ENCODE measurements around the gene CYTH4. TPM values are rescaled to one million over a fixed set of nuclear protein-coding genes. Genes with fewer than 3 reads are reported as not detected.

CYTH4 gene
- total RNA-seq, 1 experiment from 2014 or later: not detected

GRCh38 chr22:37324340-37325038 lies 42.2 kb downstream of the CYTH4 start:
- no peaks in the 10 kb centered on the region for H3K27me3 ChIP-seq (ENCODE audit: insufficient read depth, low read depth)
- H3K9me2 ChIP-seq (ENCODE audit: insufficient read depth): no peaks in the 10 kb centered on the region
- H3K79me2 ChIP-seq (ENCODE audit: low read depth): no peaks in the 10 kb centered on the region
- ChIA-PET POLR2A (ENCODE audit: unreplicated experiment) (interaction anchor here (0.6 kb wide), 1 partner anchor 306 kb away, joined by 3 read pairs; no protein-coding TSS in a partner anchor), CTCF (interaction anchor here (0.6 to 0.9 kb wide), 2 partner anchors 12 to 104 kb away, joined by 3 to 4 read pairs; no protein-coding TSS in a partner anchor)
- no peaks in the 10 kb centered on the region for H3K36me3 ChIP-seq (ENCODE audit: low read depth)
- H3K27ac ChIP-seq: peak overlapping the region; percentile 92
- BruUV-seq (replicated peaks): no TSS peak
- intact Hi-C loops (cut with micrococcal nuclease; ENCODE audit: unreplicated experiment): no loop called here
- no peak for DNase-seq
- peak overlapping the region; percentile 4; the same call in 1 of the 2 replicates for H3K4me3 ChIP-seq
- H2AFZ ChIP-seq: no peak overlapping the region
- peaks cover 93% of the 10 kb centered on the region for H3K4me1 ChIP-seq (replicated peaks; ENCODE audit: insufficient read depth)
- TF ChIP-seq, protein P1, sequence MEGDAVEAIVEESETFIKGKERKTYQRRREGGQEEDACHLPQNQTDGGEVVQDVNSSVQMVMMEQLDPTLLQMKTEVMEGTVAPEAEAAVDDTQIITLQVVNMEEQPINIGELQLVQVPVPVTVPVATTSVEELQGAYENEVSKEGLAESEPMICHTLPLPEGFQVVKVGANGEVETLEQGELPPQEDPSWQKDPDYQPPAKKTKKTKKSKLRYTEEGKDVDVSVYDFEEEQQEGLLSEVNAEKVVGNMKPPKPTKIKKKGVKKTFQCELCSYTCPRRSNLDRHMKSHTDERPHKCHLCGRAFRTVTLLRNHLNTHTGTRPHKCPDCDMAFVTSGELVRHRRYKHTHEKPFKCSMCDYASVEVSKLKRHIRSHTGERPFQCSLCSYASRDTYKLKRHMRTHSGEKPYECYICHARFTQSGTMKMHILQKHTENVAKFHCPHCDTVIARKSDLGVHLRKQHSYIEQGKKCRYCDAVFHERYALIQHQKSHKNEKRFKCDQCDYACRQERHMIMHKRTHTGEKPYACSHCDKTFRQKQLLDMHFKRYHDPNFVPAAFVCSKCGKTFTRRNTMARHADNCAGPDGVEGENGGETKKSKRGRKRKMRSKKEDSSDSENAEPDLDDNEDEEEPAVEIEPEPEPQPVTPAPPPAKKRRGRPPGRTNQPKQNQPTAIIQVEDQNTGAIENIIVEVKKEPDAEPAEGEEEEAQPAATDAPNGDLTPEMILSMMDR (conservative IDR thresholded peaks at IDR 0.05): no peak
- TF ChIP-seq EZH2 (IDR thresholded peaks at IDR 0.05; ENCODE audit: low read depth): no peak
- peak overlapping the region; percentile 74 for H3K4me2 ChIP-seq
- no peaks in the 10 kb centered on the region for H3K9me3 ChIP-seq (ENCODE audit: insufficient read depth, low read depth)
- H3F3A ChIP-seq (ENCODE audit: insufficient read depth, low read depth): peaks cover 75% of the 10 kb centered on the region
- no peaks in the 10 kb centered on the region for H4K20me1 ChIP-seq (ENCODE audit: insufficient read depth)

DNA sequence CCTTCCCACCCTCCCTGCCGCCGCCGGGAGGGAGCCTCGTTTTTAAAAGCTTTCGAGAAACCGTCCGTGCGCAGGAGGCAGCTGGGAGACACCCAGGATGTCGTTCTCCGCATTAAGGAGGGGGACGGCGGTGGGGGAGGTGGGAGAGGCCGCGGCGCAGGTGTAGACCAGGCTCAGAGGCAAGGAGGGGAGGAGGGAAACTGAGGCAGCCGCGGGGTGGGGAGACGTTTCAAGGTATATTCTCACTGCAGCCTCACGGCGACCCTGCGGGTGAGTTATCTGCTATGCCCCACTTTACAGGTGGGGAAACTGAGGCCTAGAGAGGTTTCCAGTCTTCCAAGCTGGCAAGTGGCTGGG lies 42.7 kb downstream of the CYTH4 start:
- H3K79me2 ChIP-seq (ENCODE audit: low read depth): no peaks in the 10 kb centered on the region
- H3K36me3 ChIP-seq (ENCODE audit: low read depth): no peaks in the 10 kb centered on the region
- no TSS peak for BruUV-seq (replicated peaks)
- ChIA-PET CTCF (no interaction called here), POLR2A (ENCODE audit: unreplicated experiment) (no interaction called here)
- no peak overlapping the region for H3K4me3 ChIP-seq
- H3F3A ChIP-seq (ENCODE audit: insufficient read depth, low read depth): peaks cover 81% of the 10 kb centered on the region
- H3K4me1 ChIP-seq (replicated peaks; ENCODE audit: insufficient read depth): peaks cover 97% of the 10 kb centered on the region
- H3K27me3 ChIP-seq (ENCODE audit: insufficient read depth, low read depth): no peaks in the 10 kb centered on the region
- no peaks in the 10 kb centered on the region for H4K20me1 ChIP-seq (ENCODE audit: insufficient read depth)
- no peaks in the 10 kb centered on the region for H3K9me3 ChIP-seq (ENCODE audit: insufficient read depth, low read depth)
- no peak overlapping the region for H2AFZ ChIP-seq
- 0 out of 2 replicates have a peak overlapping the region, but pooled peaks have one; percentile 18 for H3K27ac ChIP-seq
- DNase-seq: no peak
- H3K4me2 ChIP-seq: no peak overlapping the region
- H3K9me2 ChIP-seq (ENCODE audit: insufficient read depth): no peaks in the 10 kb centered on the region
- intact Hi-C loops (cut with micrococcal nuclease; ENCODE audit: unreplicated experiment): no loop called here
- TF ChIP-seq, protein P1 (conservative IDR thresholded peaks at IDR 0.05): no peak
- TF ChIP-seq EZH2 (IDR thresholded peaks at IDR 0.05; ENCODE audit: low read depth): no peak

- intact Hi-C loops (cut with micrococcal nuclease; ENCODE audit: unreplicated experiment): no loop called here
- POLR2A ChIA-PET (ENCODE audit: unreplicated experiment): interaction anchor here (0.6 to 0.7 kb wide), 2 partner anchors 25 to 115 kb away, joined by 4 to 31 read pairs; no protein-coding TSS in a partner anchor
Observed at GRCh38 chr22:37326726-37327125, 44.4 kb downstream of the CYTH4 start.

More at GRCh38 chr22:37326726-37327125, 44.4 kb downstream of the CYTH4 start:
- Histone ChIP-seq H3K27me3 (ENCODE audit: insufficient read depth, low read depth) (no peaks in the 10 kb centered on the region), H3K36me3 (ENCODE audit: low read depth) (no peaks in the 10 kb centered on the region), H3K4me3 (peak overlapping the region; percentile 20; the same call in 1 of the 2 replicates), H3K9me2 (ENCODE audit: insufficient read depth) (no peaks in the 10 kb centered on the region), H3K79me2 (ENCODE audit: low read depth) (no peaks in the 10 kb centered on the region), H3K4me2 (peak overlapping the region; percentile 55), H3K4me1 (replicated peaks; ENCODE audit: insufficient read depth) (peaks cover 97% of the 10 kb centered on the region), H2AFZ (no peak overlapping the region), H3K27ac (peak overlapping the region; percentile 99), H3K9me3 (ENCODE audit: insufficient read depth, low read depth) (no peaks in the 10 kb centered on the region), H4K20me1 (ENCODE audit: insufficient read depth) (no peaks in the 10 kb centered on the region), H3F3A (ENCODE audit: insufficient read depth, low read depth) (peaks cover 81% of the 10 kb centered on the region)
- DNase-seq: peak; percentile 83 to 92
- CTCF ChIA-PET: no interaction called here
- BruUV-seq (replicated peaks): no TSS peak
- TF ChIP-seq, protein P1 (conservative IDR thresholded peaks at IDR 0.05): 0 out of 2 replicates have a peak, but pooled peaks have one; percentile 3
- no peak for TF ChIP-seq EZH2 (IDR thresholded peaks at IDR 0.05; ENCODE audit: low read depth)
